Measurements from ENCODE around the gene MLKL.

DNA sequence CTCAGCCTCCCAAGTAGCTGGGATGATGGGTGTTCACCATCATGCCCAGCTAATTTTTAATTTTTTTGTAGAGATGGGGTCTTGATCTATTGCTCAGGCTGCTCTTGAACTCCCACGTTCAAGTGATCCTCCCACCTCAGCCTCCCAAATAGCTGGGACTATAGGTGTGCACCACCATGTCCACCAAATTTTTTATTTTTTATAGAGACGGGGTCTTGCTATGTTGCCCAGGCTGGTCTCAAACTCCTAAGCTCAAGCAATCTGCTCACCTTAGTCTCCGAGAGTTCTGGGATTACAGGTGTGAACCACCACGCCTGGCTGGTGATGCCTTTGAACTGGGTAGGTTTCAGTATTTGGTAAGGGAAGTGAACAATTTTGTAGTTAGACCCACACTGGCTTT lies 43.9 kb upstream of the MLKL start:
- TF ChIP-seq POLR2A (IDR thresholded peaks at IDR 0.05; ENCODE audit: low read length) (no peak), GATA1 (IDR thresholded peaks at IDR 0.05; ENCODE audit: low read depth, low read length) (no peak)

All from erythroblast (primary cell).